DOHH2 (cell line): ENCODE measurements around the gene SRGAP3.

Source experiments
- H3F3A ChIP-seq: fragments of 200-600 bp; sonication (generic), shearing (Covaris generic); 2 replicates; pipeline ENCODE4 v1.6.0; 2016; ENCODE audit warnings: antibody characterized with exemption, mild to moderate bottlenecking; ENCODE audit not compliant: control insufficient read depth, insufficient read depth
- H3K27ac ChIP-seq: fragments of 200-600 bp; sonication (generic); 2 replicates; pipeline ENCODE4 v1.5.1; 2014; ENCODE audit warnings: low read depth, mild to moderate bottlenecking, low read length, moderate library complexity
- H3K27me3 ChIP-seq: fragments of 200-600 bp; sonication (generic); 2 replicates; pipeline ENCODE4 v1.6.1; 2014; ENCODE audit warnings: mild to moderate bottlenecking, low read length, mixed read lengths; ENCODE audit not compliant: control insufficient read depth
- H3K36me3 ChIP-seq: fragments of 200-600 bp; sonication (generic); 2 replicates; pipeline ENCODE4 v1.6.1; 2014; ENCODE audit warnings: mild to moderate bottlenecking, low read length, moderate library complexity, mixed read lengths; ENCODE audit not compliant: control insufficient read depth
- H3K4me1 ChIP-seq: fragments of 200-600 bp; sonication (generic); 2 replicates; pipeline ENCODE4 v1.6.1; 2014; ENCODE audit warnings: mild to moderate bottlenecking, low read length, mixed read lengths; ENCODE audit not compliant: control insufficient read depth
- H3K4me2 ChIP-seq: fragments of 200-600 bp; sonication (generic); 2 replicates; pipeline ENCODE4 v1.6.0; 2014; ENCODE audit warnings: mild to moderate bottlenecking, low read length, moderate library complexity
- H3K4me3 ChIP-seq: fragments of 200-600 bp; sonication (generic); 2 replicates; pipeline ENCODE4 v1.5.1; 2014; ENCODE audit warnings: mild to moderate bottlenecking, low read length, mixed read lengths
- H3K79me2 ChIP-seq: fragments of 200-600 bp; sonication (generic); 2 replicates; pipeline ENCODE4 v1.6.1; 2014; ENCODE audit warnings: mild to moderate bottlenecking, low read length, mixed read lengths; ENCODE audit not compliant: control insufficient read depth
- H3K9me2 ChIP-seq: fragments of 200-600 bp; sonication (generic); replicated peaks from 2 replicates; pipeline ENCODE4 v1.6.1; 2014; ENCODE audit warnings: mild to moderate bottlenecking, low read length, mixed read lengths; ENCODE audit not compliant: control insufficient read depth
- H3K9me3 ChIP-seq: fragments of 200-600 bp; sonication (generic); 2 replicates; pipeline ENCODE4 v1.6.1; 2014; ENCODE audit warnings: antibody characterized with exemption, low read length, mixed read lengths; ENCODE audit not compliant: control insufficient read depth, insufficient read depth
- H4K20me1 ChIP-seq: fragments of 200-600 bp; sonication (generic); 2 replicates; pipeline ENCODE4 v1.6.0; 2014; ENCODE audit warnings: low read depth, mild to moderate bottlenecking, antibody characterized with exemption, low read length, moderate library complexity; ENCODE audit not compliant: control insufficient read depth, insufficient read depth
- EZH2phosphoT487 ChIP-seq: fragments of 200-600 bp; sonication (generic); IDR thresholded peaks from 2 replicates; pipeline ENCODE4 v1.6.1; 2017; ENCODE audit warnings: borderline replicate concordance, mild to moderate bottlenecking, antibody characterized with exemption, low read length, moderate library complexity, mixed read lengths
- TF ChIP-seq, protein P1 (sequence below): fragments of 200-600 bp; sonication (generic); IDR thresholded peaks from one replicate; pipeline ENCODE4 v1.5.1; 2014; ENCODE audit warnings: antibody characterized with exemption, mild to moderate bottlenecking, low read depth, low read length; ENCODE audit not compliant: poor library complexity, severe bottlenecking

SRGAP3 gene

GRCh38 chr3:9250236-9250635 lies 790 bp upstream of the SRGAP3 start:
- Histone ChIP-seq H3K4me2 (peak overlapping the region; percentile 98), H3K27ac (no peak overlapping the region)

DNA sequence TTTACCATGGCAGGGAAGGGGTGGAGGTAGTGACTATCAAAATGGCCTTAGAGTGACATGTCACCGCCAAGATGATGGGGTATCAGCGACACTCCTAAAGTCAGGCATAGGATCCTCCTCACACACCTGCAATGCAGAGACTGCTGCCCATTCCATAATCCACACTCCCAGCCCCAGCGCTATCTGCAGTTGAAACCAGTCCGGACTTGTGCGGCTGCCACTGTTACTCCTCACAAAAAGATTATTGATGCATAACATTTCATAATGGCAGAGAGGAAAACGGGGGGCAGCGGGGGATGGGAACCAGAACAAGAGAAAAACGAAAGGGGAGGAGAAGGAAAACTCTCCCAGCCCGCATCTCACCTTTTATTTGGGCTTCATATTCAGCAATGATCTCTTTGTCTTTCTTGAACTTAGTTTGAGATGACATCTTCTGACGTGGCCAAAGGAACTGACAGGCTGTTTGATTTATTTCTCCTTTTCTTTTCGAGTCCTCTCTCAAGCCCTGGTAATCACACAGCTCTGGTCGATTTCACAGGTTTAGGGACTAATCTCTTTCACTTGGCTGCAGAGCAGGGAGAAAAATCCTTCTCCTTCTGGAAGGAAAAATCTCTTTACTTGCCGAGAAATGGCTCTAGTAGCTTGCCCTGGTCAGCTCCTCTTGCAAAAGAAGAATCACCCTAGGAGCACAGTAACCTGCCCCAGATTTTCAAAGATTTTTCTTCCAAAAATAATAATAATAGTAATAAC lies 749 bp downstream of the SRGAP3 start:
- peaks cover 18% of the 10 kb centered on the region for H3K4me1 ChIP-seq
- H3K79me2 ChIP-seq = no peaks in the 10 kb centered on the region
- no peaks in the 10 kb centered on the region for H3K9me3 ChIP-seq
- peaks cover 31% of the 10 kb centered on the region for H3K27me3 ChIP-seq
- no peaks in the 10 kb centered on the region for H4K20me1 ChIP-seq
- peak overlapping the region; percentile 98 for H3K4me2 ChIP-seq
- TF ChIP-seq, protein P1, sequence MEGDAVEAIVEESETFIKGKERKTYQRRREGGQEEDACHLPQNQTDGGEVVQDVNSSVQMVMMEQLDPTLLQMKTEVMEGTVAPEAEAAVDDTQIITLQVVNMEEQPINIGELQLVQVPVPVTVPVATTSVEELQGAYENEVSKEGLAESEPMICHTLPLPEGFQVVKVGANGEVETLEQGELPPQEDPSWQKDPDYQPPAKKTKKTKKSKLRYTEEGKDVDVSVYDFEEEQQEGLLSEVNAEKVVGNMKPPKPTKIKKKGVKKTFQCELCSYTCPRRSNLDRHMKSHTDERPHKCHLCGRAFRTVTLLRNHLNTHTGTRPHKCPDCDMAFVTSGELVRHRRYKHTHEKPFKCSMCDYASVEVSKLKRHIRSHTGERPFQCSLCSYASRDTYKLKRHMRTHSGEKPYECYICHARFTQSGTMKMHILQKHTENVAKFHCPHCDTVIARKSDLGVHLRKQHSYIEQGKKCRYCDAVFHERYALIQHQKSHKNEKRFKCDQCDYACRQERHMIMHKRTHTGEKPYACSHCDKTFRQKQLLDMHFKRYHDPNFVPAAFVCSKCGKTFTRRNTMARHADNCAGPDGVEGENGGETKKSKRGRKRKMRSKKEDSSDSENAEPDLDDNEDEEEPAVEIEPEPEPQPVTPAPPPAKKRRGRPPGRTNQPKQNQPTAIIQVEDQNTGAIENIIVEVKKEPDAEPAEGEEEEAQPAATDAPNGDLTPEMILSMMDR = no peak
- TF ChIP-seq EZH2phosphoT487 = no peak
- H3K27ac ChIP-seq = no peak overlapping the region
- H3K4me3 ChIP-seq = peak overlapping the region; percentile 78
- no peaks in the 10 kb centered on the region for H3F3A ChIP-seq
- H3K36me3 ChIP-seq = no peaks in the 10 kb centered on the region
- H3K9me2 ChIP-seq = no peaks in the 10 kb centered on the region

More at GRCh38 chr3:9250236-9250635, 790 bp upstream of the SRGAP3 start:
- Histone ChIP-seq H4K20me1 (no peaks in the 10 kb centered on the region), H3F3A (no peaks in the 10 kb centered on the region), H3K4me3 (peak overlapping the region; percentile 78), H3K9me2 (no peaks in the 10 kb centered on the region), H3K36me3 (no peaks in the 10 kb centered on the region), H3K79me2 (no peaks in the 10 kb centered on the region), H3K4me1 (peaks cover 18% of the 10 kb centered on the region), H3K27me3 (peaks cover 31% of the 10 kb centered on the region), H3K9me3 (no peaks in the 10 kb centered on the region)
- no peak for TF ChIP-seq EZH2phosphoT487
- TF ChIP-seq, protein P1 = peak; percentile 15

- no peak overlapping the region for H3K4me3 ChIP-seq
- no peaks in the 10 kb centered on the region for H3K79me2 ChIP-seq
- peaks cover 18% of the 10 kb centered on the region for H3K4me1 ChIP-seq
- no peaks in the 10 kb centered on the region for H3K9me2 ChIP-seq
- H3K9me3 ChIP-seq = no peaks in the 10 kb centered on the region
- TF ChIP-seq, protein P1 = no peak
- no peak for TF ChIP-seq EZH2phosphoT487
- no peaks in the 10 kb centered on the region for H3K36me3 ChIP-seq
- no peak overlapping the region for H3K4me2 ChIP-seq
- H3K27me3 ChIP-seq = peaks cover 31% of the 10 kb centered on the region
- H3K27ac ChIP-seq = no peak overlapping the region
- no peaks in the 10 kb centered on the region for H4K20me1 ChIP-seq
- H3F3A ChIP-seq = no peaks in the 10 kb centered on the region
Observed at GRCh38 chr3:9247941-9248521, 1.4 kb downstream of the SRGAP3 start.
